T-helper 9 cell (primary cell): ENCODE measurements around the gene CCR1.
"Not testable (repeated sequence)": the region's sequence is repeated elsewhere in the genome, so short reads cannot be mapped to it uniquely, and the experiment has no call there.

ENCODE experiments used
- DNase-seq: peaks from one replicate; pipeline ENCODE4 v3.0.0-alpha.2; 2020

Gene CCR1

DNA sequence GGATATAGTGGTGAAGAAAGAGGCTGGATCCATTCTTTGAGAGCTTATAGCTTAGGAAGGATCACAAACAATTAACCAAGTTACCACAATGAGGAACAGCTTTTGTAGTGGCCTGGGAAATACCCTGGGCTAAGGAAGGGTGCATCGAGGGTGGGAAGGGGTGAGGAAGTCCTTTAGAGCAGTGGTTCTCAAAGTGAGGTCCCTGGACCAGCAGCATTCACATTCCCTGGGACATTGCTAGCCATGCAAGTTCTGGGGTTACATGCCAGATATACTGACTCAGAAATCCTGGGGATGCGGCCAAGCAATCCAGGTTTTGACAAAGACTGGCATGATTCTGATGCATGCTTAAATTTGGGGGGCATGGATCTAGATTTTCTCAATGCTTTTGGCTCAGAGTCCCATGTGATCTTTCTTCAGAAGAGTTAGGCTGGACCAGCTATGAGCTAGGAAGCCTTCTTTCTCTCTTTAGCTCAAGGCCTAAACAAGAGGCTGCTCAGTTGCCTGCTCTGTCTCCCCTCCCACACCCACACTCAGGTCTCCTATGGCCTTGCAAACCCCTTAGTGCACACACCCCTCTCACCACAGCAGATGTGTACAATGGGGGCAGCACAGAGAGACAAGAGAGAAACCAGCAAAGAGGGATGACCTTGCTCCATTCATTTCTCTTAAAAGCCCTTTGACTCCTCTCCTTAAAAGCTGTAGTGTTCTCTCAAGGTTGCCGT lies 1.8 kb upstream of the CCR1 start:
- no peak for DNase-seq

GRCh38 chr3:46209053-46209452 lies 940 bp upstream of the CCR1 start:
- no peak for DNase-seq

GRCh38 chr3:46207514-46207913 lies 599 bp downstream of the CCR1 start:
- DNase-seq: not testable (repeated sequence)

DNA sequence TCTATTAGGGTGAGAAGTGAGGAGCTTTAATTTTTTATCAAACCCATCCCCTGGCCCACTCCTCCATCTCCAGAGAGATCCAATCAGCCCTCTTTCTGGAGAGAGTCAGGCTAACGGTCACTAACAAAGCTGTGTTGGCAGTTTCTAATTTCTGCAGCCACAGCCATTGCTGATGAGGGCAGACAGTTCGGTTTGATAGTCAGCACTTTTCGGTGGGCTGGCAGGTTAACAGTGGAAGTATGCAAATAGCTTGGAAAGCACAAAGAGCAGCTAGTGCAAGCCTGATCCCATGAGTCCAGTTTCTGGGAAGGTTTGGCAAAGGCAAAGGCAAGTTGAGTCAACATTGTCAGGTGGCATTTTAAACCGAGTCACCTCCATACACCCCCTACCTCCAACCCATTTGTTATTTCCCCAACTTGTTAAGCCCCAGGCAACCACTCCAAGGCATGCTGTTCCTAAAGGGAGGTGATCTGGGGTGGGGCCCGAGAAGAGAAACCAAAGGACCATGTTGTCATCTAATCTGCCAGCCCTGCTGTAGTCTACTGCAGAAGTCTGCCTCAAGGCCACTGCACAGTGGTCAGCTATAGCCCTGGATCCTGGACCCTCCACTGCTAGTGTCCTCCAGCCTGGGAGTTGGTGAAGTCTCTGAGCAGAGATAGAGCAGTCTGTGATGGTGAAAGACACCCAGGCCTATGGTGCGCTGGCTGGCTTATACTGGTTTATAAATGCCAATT lies 1.7 kb downstream of the CCR1 start:
- DNase-seq: no peak

DNA sequence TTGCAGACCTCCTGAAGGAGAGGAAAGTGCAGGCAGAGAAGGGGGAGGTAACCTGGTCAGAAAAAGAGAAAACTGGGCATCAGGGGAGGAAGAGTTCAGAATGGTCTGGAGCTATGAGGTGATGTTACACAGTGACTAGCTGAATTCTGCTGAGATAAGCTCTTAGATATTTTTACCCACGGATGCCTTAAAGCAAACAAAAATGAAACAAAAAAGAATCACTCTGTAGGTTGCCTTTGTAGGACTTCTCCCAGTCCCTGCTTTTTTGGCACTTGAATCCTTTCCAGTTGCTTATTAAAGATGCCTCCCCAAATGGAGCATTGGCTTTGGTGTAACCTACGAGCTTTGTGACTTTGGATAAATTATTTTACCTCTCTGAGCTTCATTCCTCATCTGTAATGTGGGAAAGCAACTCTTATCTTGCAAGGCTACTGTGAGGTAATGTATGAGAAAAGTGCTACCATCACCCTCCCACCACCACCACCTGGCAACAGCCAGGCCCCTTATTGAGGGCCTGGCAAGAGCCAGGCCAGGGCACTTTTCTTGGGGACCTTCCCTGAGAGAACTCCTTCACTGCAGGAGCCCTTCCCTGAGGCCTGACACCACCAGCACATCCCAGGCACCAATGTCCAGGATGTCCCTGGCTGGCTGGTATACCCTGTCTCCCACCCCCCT lies 2.7 kb downstream of the CCR1 start:
- DNase-seq: no peak

DNA sequence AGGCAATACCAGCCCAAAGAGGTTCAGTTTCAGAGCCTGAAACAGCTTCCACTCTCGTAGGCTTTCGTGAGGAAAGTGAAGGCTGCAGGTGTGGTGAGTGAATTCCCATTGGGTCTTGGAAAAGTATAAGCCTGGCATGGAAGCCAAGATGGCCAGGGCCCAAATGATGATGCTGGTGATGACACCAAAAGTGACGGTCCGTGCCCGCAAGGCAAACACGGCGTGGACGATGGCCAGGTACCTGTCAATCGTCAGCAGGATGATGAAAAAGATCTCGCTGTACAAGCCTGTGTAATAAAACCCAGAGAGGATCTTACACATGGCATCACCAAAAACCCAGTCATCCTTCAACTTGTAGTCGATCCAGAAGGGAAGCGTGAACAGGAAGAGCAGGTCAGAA lies 4.4 kb downstream of the CCR1 start:
- DNase-seq: no peak

- no peak for DNase-seq
Measured at GRCh38 chr3:46202535-46202934, 5.6 kb downstream of the CCR1 start.

DNA sequence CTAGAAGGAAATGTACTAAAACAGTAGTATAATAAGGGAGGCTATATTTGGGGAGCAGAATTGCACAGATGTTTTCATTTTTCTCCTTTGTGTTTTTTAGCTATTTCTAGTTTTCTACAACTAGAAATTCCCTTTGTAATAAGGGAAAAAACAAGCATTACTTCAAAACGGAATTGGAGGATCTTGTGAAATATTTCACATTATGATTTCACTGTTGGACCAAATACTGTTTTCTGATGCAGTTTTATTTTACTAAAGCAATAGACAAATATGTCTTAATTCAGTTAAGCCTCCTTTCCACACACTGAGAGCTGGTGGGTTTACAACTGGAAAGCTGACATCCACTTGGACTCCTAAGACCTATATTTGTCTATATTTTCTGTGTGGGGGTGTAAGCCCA lies 7.3 kb downstream of the CCR1 start:
- no peak for DNase-seq

GRCh38 chr3:46200211-46200610 lies 7.9 kb downstream of the CCR1 start:
- DNase-seq: no peak

- no peak for DNase-seq
Measured at GRCh38 chr3:46196261-46196957, 11.7 kb downstream of the CCR1 start.

DNA sequence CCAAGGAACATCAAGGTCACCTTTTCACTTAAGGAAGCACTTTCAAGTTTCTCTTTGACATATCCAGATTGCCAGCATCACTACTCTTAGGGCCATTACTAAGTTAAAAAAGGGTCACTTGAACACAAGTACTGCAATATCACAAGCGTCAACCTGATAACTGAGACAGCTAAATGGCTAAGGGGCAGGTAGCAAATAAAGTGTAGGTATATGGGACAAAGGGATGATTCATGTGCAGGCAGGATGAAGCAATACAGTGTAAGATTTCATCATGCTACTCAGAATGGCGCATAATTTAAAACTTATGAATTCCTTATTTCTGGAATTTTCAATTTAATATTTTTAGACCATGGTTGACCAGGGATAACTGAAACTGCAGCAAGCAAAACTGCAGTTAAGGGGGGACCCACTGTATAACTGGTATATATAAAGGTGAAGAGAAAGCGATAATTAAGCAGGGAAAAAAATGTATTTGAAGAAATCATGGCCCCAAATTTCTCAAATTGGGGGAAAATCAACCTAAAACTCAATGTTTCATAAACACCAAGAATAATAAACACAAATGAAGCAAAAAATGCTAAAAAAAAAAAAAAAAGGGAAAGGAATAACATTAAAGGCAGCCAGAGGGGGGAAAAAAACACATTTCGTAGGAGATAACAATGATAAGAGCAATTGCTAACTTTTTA lies 13.1 kb downstream of the CCR1 start:
- no peak for DNase-seq

- no peak for DNase-seq
Measured at GRCh38 chr3:46193436-46193835, 14.7 kb downstream of the CCR1 start.

DNA sequence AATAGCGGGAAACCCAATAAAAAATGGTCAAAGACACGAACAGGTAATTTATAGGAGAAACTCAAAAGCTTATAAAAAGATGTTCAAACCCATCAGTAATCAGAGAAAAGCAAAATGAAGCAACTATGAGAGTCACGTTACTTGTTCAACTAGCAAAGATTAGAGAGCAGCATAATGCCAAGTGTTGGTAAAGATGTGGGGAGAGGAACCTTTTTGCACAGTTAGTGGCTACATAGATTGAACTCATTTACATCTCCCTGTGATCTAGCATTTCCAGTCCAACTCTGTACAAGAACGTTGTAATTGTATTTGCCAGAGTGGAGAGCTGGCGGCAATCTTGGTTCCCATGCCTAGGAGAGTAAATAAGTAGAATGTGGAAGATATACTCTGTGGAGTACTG lies 15.2 kb downstream of the CCR1 start:
- no peak for DNase-seq

GRCh38 chr3:46191730-46192129 lies 16.4 kb downstream of the CCR1 start:
- no peak for DNase-seq

GRCh38 chr3:46188708-46189107 lies 19.4 kb downstream of the CCR1 start:
- DNase-seq: no peak

DNA sequence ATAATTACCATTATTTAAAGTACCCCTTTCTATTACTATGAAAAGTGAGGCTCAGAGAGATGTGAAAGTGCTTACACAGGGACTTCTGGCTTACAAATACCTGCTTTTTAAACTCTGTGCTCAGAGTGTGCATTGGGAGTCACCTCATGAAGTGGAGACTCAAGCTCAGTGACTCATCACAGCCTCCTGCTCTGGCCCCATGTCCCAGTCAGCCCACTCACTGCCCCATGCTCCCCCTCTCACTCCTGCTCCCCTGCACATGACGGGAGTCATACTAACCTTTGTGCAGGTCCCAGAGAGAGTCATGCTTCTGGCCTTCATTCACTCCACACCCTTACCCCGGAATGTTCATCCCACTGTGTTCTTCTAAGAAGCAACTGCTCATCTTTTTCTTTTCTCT lies 20.2 kb downstream of the CCR1 start:
- DNase-seq: no peak

DNA sequence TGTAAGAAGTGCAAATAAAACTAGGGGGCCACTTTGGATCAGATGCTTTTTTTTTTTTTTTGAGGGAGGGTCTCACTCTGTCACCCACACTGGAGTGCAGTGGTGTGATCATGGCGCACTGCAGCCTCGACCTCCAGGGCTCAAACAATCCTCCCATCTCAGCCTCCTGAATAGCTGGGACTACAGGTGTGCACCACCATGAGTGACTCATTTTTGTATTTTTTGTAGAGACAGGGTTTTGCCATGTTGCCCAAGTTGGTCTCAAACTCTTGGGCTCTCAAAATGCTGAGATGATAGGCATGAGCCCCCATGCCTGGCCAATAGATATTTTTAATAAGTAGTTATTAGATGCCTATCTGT lies 20.8 kb downstream of the CCR1 start:
- DNase-seq: no peak

DNA sequence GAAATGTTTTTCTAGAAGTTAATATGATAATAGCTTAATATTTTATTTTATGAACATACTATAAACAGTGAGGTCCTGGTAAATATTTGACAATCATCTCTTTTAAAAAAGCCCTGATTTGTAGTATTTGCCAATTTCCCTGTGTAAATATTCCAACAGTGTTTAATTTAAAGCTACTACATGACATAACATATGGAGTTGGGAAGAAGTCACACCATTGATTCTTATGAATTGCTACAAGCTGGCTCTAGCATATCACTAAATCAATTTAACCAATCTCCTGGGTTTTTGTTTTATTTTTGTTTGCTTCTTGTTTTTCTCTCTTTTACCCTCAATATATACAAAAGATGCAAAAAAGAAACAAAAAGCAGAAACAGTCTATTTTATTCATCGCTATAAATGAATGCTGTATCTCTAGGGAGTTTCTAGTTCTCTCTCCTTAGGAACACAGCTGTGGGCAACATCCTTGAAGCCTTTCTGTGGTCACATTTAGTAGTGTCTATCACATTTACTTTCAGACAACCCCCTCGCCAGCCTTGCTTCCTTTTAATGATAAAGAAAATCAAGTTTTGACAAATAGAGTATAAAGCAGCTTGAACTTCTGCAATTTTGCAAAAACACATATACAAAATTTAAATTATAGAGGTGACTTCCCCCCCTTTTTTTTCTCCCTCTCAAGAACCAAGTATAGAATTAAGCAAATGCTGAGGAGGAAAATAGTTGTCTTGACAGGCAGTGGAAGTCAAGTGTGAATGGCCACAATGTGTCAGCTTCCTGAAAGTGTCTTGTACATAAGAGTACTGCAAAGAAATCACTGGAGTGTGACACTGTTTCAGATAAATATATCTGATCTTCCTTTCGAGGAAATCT lies 21.4 kb downstream of the CCR1 start:
- no peak for DNase-seq

GRCh38 chr3:46184469-46184868 lies 23.6 kb downstream of the CCR1 start:
- DNase-seq: no peak

- DNase-seq: no peak
Measured at GRCh38 chr3:46183330-46183729, 24.8 kb downstream of the CCR1 start.

DNA sequence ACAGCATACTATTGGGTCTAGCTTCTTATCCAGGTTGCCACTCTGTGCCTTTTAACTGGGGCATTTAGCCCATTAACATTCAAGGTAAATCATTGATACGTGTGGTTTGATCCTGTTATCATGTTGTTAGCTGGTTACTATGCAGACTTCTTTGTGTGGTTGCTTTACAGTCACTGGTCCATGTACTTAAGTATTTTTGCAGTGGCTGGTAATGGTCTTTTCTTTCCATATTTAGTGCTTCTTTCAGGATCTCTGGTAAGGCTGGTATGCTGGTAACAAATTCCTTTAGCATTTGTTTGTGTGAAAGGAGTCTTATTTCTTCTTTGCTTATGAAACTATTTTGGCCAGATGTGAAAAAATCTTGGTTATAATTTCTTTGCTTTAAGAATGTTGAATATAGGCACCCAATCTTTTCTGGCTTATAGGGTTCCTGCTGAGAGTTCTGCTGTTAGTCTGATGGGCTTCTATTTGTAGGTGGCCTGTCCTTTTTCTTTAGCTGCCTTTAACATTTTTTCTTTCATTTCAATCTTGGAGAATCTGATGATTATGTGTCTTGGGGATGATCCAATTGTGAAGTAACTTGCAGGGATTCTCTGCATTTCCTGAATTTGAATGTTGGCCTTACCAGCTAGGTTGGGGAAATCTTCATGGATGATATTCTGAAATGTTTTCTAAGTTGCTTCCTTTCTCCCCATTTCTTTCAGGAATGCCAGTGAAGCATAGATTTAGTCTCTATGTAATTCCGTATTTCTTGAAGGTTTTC lies 39.3 kb downstream of the CCR1 start:
- no peak for DNase-seq
